A673 (cell line): ENCODE measurements around the gene SRD5A3.

Experiments
- EZH2 ChIP-seq: fragments of 200-600 bp; sonication (generic); IDR thresholded peaks from 2 replicates; pipeline ENCODE4 v1.6.1; 2017; ENCODE audit warnings: borderline replicate concordance, low read depth, mild to moderate bottlenecking, mixed read lengths, antibody characterized with exemption, low read length; ENCODE audit not compliant: poor library complexity, severe bottlenecking
- TF ChIP-seq, protein P1 (sequence below): fragments of 300-800, 200-600 bp; sonication (generic); conservative IDR thresholded peaks from 2 replicates; pipeline ENCODE4 v1.5.1; 2017; ENCODE audit warnings: low read depth, mild to moderate bottlenecking, antibody characterized with exemption, low read length, moderate library complexity, mixed read lengths

DNA sequence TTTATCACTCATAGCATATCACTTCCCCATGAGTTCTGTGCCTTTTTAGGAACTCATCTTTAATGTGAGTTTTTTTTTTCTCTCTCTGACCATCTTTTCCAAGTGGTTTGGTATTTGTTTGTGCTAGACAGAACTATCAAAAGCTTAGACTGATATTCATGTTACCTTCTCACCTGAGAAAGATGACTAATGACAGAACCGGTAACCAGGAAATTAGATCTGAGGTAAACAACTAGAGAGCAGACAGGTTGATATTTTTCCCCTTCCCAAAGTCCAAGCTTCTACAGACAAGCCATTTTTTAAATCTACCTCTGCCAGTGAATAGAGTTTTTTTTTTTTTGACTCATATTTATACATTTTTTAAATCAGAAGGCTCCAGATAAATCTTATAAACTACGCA, 17.0 kb upstream of the SRD5A3 start:
- TF ChIP-seq, protein P1, sequence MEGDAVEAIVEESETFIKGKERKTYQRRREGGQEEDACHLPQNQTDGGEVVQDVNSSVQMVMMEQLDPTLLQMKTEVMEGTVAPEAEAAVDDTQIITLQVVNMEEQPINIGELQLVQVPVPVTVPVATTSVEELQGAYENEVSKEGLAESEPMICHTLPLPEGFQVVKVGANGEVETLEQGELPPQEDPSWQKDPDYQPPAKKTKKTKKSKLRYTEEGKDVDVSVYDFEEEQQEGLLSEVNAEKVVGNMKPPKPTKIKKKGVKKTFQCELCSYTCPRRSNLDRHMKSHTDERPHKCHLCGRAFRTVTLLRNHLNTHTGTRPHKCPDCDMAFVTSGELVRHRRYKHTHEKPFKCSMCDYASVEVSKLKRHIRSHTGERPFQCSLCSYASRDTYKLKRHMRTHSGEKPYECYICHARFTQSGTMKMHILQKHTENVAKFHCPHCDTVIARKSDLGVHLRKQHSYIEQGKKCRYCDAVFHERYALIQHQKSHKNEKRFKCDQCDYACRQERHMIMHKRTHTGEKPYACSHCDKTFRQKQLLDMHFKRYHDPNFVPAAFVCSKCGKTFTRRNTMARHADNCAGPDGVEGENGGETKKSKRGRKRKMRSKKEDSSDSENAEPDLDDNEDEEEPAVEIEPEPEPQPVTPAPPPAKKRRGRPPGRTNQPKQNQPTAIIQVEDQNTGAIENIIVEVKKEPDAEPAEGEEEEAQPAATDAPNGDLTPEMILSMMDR: no peak
- no peak for TF ChIP-seq EZH2
